Gastrocnemius medialis (tissue), 4 donors: ENCODE measurements around the gene MANEA.

Experiments used
- POLR2A ChIP-seq, 2 donors: fragments of 450-650 bp; IDR thresholded peaks; one replicate each; pipeline ENCODE4 v1.6.1; 2017; ENCODE audit warnings: antibody characterized with exemption in 2 of 2, mild to moderate bottlenecking in 2 of 2, moderate library complexity in 2 of 2
- TF ChIP-seq, protein P1 (sequence below), 5 experiments: fragments of 450-650 bp in 3 of 5; fragments of 200-600 bp in 2 of 5; sonication (generic) in 2 of 5; IDR thresholded peaks in 4 of 5; conservative IDR thresholded peaks in 1 of 5; 1 replicate in 4 of 5; 2 replicates in 1 of 5; pipeline ENCODE4 v1.5.1; 2016 to 2019; ENCODE audit warnings: antibody characterized with exemption in 5 of 5, mild to moderate bottlenecking in 3 of 5, moderate library complexity in 3 of 5

DNA sequence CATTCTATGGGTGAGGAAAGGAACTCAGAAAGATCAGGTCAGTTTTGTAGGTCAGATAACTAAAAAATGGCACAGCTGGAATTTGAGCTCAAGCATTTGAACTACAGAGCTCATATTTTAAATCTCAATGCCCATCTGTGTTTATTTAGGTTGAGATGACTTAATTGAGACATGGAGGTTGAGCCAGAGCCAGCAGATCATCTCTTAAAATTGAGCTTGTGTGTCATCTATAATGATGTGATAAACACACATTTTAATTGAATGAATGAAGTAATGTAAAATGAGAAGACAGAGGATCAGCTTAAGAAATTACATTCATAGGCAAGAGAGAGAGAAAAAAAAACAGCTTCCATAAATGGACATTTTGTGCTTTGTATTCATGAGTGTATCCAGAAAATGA is 3.7 kb downstream of the MANEA start:
- TF ChIP-seq, protein P1, sequence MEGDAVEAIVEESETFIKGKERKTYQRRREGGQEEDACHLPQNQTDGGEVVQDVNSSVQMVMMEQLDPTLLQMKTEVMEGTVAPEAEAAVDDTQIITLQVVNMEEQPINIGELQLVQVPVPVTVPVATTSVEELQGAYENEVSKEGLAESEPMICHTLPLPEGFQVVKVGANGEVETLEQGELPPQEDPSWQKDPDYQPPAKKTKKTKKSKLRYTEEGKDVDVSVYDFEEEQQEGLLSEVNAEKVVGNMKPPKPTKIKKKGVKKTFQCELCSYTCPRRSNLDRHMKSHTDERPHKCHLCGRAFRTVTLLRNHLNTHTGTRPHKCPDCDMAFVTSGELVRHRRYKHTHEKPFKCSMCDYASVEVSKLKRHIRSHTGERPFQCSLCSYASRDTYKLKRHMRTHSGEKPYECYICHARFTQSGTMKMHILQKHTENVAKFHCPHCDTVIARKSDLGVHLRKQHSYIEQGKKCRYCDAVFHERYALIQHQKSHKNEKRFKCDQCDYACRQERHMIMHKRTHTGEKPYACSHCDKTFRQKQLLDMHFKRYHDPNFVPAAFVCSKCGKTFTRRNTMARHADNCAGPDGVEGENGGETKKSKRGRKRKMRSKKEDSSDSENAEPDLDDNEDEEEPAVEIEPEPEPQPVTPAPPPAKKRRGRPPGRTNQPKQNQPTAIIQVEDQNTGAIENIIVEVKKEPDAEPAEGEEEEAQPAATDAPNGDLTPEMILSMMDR (IDR thresholded peaks at IDR 0.05 in 4 of 5, conservative IDR thresholded peaks at IDR 0.05 in 1 of 5) = no peak
- TF ChIP-seq POLR2A (IDR thresholded peaks at IDR 0.05) = no peak
